Measurements from ENCODE around the gene SZT2. TPM values are rescaled to one million over a fixed set of nuclear protein-coding genes. Genes with fewer than 3 reads are reported as not detected.

Gene SZT2
- polyA plus RNA-seq, 2 donors, result 9.8 to 39.3 TPM

GRCh38 chr1:43436371-43436770, 46.7 kb downstream of the SZT2 start:
- Histone ChIP-seq H3K27me3 (ENCODE audit: control insufficient read depth in 1 of 2, insufficient read depth in 2 of 2, low read length in 2 of 2) (no peaks in the 10 kb centered on the region), H3K4me1 (ENCODE audit: control insufficient read depth in 2 of 2, insufficient read depth in 2 of 2, low read length in 1 of 2) (no peaks in the 10 kb centered on the region), H3K4me3 (ENCODE audit: low read depth in 1 of 2, low read length in 2 of 2) (no peak overlapping the region), H3K9me3 (ENCODE audit: control insufficient read depth in 2 of 2, insufficient read depth in 1 of 2, low read depth in 1 of 2, low read length in 1 of 2) (no peaks in the 10 kb centered on the region), H3K27ac (ENCODE audit: low read depth in 2 of 2, low read length in 1 of 2) (no peak overlapping the region), H3K36me3 (ENCODE audit: control insufficient read depth in 2 of 2, insufficient read depth in 2 of 2, low read length in 1 of 2) (peaks cover 30 to 53% of the 10 kb centered on the region in 2 donors)
- 81 to 87% methylated on average over 3 of the region's 3 CpGs for WGBS, 2 donors

DNA sequence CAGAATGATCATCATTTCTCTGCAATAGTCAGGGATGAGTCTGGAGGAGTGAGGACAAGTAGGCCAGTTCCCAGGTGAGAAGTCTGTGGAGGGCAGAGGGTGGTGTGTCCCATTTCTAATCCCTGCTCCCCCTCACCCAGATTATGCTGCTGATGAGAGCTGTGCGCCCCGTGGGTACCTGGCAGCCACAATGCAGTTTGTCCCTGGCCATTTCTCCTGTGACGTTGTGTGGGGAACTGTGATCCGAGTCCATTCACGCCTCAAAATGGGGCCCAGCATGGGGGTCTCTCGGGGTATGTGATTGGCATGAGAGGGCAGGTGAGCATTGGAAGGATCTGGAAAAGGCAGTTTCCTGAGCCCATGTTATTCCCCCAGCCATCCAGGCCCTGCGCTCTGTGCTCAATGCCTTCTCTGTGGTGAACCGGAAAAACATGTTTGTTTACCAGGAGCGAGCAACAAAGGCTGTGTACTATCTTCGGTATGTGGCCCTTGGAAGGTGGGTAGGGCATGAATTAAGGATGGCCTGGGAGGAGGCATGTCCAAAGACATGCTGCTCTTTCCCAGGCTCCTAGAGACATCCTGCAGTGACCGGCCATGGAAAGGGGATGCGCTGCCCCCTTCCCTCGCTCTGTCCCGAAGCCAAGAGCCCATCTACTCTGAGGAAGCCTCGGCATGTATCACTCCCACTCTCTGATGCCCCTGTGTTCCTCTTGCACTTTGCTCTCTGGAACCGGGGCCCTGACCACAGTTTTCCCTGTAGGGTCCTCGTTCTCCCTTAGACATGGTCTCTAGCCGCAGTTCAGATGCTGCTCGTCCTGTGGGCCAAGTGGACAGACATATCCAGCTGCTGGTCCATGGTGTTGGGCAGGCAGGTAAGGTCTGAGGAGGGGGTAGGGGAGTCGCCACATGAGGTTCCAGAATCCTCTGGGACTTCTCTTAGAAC, 47.6 kb downstream of the SZT2 start:
- no peak overlapping the region for H3K4me3 ChIP-seq (ENCODE audit: low read depth in 1 of 2, low read length in 2 of 2)
- H3K36me3 ChIP-seq (ENCODE audit: control insufficient read depth in 2 of 2, insufficient read depth in 2 of 2, low read length in 1 of 2), result peaks cover 25 to 51% of the 10 kb centered on the region in 2 donors
- H3K4me1 ChIP-seq (ENCODE audit: control insufficient read depth in 2 of 2, insufficient read depth in 2 of 2, low read length in 1 of 2), result no peaks in the 10 kb centered on the region
- H3K27me3 ChIP-seq (ENCODE audit: control insufficient read depth in 1 of 2, insufficient read depth in 2 of 2, low read length in 2 of 2), result no peaks in the 10 kb centered on the region
- WGBS, 2 donors, result 89 to 91% methylated on average over 20 of the region's 20 CpGs
- no peak overlapping the region for H3K27ac ChIP-seq (ENCODE audit: low read depth in 2 of 2, low read length in 1 of 2)
- H3K9me3 ChIP-seq (ENCODE audit: control insufficient read depth in 2 of 2, insufficient read depth in 1 of 2, low read depth in 1 of 2, low read length in 1 of 2), result no peaks in the 10 kb centered on the region

- Histone ChIP-seq H3K27ac (ENCODE audit: low read depth in 2 of 2, low read length in 1 of 2) (no peak overlapping the region), H3K27me3 (ENCODE audit: control insufficient read depth in 1 of 2, insufficient read depth in 2 of 2, low read length in 2 of 2) (no peaks in the 10 kb centered on the region), H3K9me3 (ENCODE audit: control insufficient read depth in 2 of 2, insufficient read depth in 1 of 2, low read depth in 1 of 2, low read length in 1 of 2) (no peaks in the 10 kb centered on the region), H3K4me3 (ENCODE audit: low read depth in 1 of 2, low read length in 2 of 2) (no peak overlapping the region), H3K36me3 (ENCODE audit: control insufficient read depth in 2 of 2, insufficient read depth in 2 of 2, low read length in 1 of 2) (peaks cover 22 to 51% of the 10 kb centered on the region in 2 donors), H3K4me1 (ENCODE audit: control insufficient read depth in 2 of 2, insufficient read depth in 2 of 2, low read length in 1 of 2) (no peaks in the 10 kb centered on the region)
- WGBS, 2 donors, result 85 to 87% methylated on average over 3 of the region's 3 CpGs
Observed at GRCh38 chr1:43438006-43438405, 48.3 kb downstream of the SZT2 start.

DNA sequence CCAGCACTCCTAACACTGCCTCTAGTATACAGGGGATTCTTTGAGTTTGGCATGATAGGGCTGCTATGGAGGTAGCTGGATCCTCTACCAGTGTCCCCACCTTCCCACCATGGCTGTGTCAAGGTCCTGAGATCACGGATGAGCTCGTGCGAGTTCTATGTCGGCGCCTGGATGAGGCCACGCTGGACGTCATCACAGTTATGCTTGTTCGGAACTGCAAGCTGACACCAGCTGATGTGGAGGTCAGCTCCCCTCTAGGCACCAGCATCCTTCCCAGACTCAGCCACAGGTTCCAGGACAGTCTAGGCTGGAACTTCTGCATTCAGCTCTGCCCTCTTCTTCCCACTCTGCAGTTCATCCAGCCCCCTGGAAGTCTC, 48.9 kb downstream of the SZT2 start:
- Histone ChIP-seq H3K27me3 (ENCODE audit: control insufficient read depth in 1 of 2, insufficient read depth in 2 of 2, low read length in 2 of 2) (no peaks in the 10 kb centered on the region), H3K9me3 (ENCODE audit: control insufficient read depth in 2 of 2, insufficient read depth in 1 of 2, low read depth in 1 of 2, low read length in 1 of 2) (no peaks in the 10 kb centered on the region), H3K4me1 (ENCODE audit: control insufficient read depth in 2 of 2, insufficient read depth in 2 of 2, low read length in 1 of 2) (no peaks in the 10 kb centered on the region), H3K36me3 (ENCODE audit: control insufficient read depth in 2 of 2, insufficient read depth in 2 of 2, low read length in 1 of 2) (peaks cover 21 to 54% of the 10 kb centered on the region in 2 donors), H3K27ac (ENCODE audit: low read depth in 2 of 2, low read length in 1 of 2) (no peak overlapping the region), H3K4me3 (ENCODE audit: low read depth in 1 of 2, low read length in 2 of 2) (no peak overlapping the region)
- 98% methylated on average over 8 of the region's 8 CpGs for WGBS, 2 donors

DNA sequence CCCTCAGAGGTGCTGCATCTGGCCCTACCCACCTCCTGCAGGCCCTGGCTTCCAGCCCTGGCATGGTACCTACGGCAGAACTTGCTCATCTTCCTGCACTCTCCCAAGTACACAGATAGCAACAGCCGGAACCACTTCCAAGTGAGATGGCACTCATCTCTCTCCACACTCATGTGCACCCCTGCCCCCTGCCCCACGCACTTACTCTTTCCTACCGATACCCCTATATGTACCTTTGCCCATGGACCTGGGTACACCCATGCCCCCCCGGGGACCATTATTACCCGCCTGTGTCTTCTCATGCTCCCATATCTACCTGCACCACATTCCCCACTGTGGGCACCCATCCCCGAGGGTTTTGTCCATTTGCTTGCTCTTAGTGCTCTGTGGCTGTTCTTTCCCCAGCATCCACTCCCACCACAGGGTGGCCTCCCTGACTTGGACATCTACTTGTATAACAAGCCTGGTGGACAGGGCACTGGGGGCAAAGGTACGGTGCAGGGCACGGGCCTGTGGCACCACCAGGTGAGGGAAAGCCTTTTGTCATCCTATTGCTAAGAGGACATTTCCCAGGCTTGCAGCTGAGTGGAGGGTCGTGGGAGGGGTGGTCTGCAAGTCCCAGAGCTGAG, 49.4 kb downstream of the SZT2 start:
- Histone ChIP-seq H3K4me3 (ENCODE audit: low read depth in 1 of 2, low read length in 2 of 2) (no peak overlapping the region), H3K9me3 (ENCODE audit: control insufficient read depth in 2 of 2, insufficient read depth in 1 of 2, low read depth in 1 of 2, low read length in 1 of 2) (no peaks in the 10 kb centered on the region), H3K27me3 (ENCODE audit: control insufficient read depth in 1 of 2, insufficient read depth in 2 of 2, low read length in 2 of 2) (no peaks in the 10 kb centered on the region), H3K4me1 (ENCODE audit: control insufficient read depth in 2 of 2, insufficient read depth in 2 of 2, low read length in 1 of 2) (no peaks in the 10 kb centered on the region), H3K36me3 (ENCODE audit: control insufficient read depth in 2 of 2, insufficient read depth in 2 of 2, low read length in 1 of 2) (peaks cover 21 to 53% of the 10 kb centered on the region in 2 donors), H3K27ac (ENCODE audit: low read depth in 2 of 2, low read length in 1 of 2) (no peak overlapping the region)
- 87 to 88% methylated on average over 10 of the region's 10 CpGs for WGBS, 2 donors

- H3K9me3 ChIP-seq (ENCODE audit: control insufficient read depth in 2 of 2, insufficient read depth in 1 of 2, low read depth in 1 of 2, low read length in 1 of 2), result no peaks in the 10 kb centered on the region
- no peaks in the 10 kb centered on the region for H3K4me1 ChIP-seq (ENCODE audit: control insufficient read depth in 2 of 2, insufficient read depth in 2 of 2, low read length in 1 of 2)
- no peak overlapping the region for H3K27ac ChIP-seq (ENCODE audit: low read depth in 2 of 2, low read length in 1 of 2)
- no peak overlapping the region for H3K4me3 ChIP-seq (ENCODE audit: low read depth in 1 of 2, low read length in 2 of 2)
- no peaks in the 10 kb centered on the region for H3K27me3 ChIP-seq (ENCODE audit: control insufficient read depth in 1 of 2, insufficient read depth in 2 of 2, low read length in 2 of 2)
- H3K36me3 ChIP-seq (ENCODE audit: control insufficient read depth in 2 of 2, insufficient read depth in 2 of 2, low read length in 1 of 2), result peaks cover 21 to 49% of the 10 kb centered on the region in 2 donors
- whole genome bisulfite sequencing, 2 donors, result 92 to 95% methylated on average over 7 of the region's 7 CpGs
Observed at GRCh38 chr1:43439781-43440180, 50.1 kb downstream of the SZT2 start.

GRCh38 chr1:43440358-43440757, 50.7 kb downstream of the SZT2 start:
- Histone ChIP-seq H3K9me3 (ENCODE audit: control insufficient read depth in 2 of 2, insufficient read depth in 1 of 2, low read depth in 1 of 2, low read length in 1 of 2) (no peaks in the 10 kb centered on the region), H3K27me3 (ENCODE audit: control insufficient read depth in 1 of 2, insufficient read depth in 2 of 2, low read length in 2 of 2) (no peaks in the 10 kb centered on the region), H3K4me1 (ENCODE audit: control insufficient read depth in 2 of 2, insufficient read depth in 2 of 2, low read length in 1 of 2) (no peaks in the 10 kb centered on the region), H3K27ac (ENCODE audit: low read depth in 2 of 2, low read length in 1 of 2) (no peak overlapping the region), H3K4me3 (ENCODE audit: low read depth in 1 of 2, low read length in 2 of 2) (no peak overlapping the region), H3K36me3 (ENCODE audit: control insufficient read depth in 2 of 2, insufficient read depth in 2 of 2, low read length in 1 of 2) (peaks cover 21 to 51% of the 10 kb centered on the region in 2 donors)
- 87 to 94% methylated on average over 7 of the region's 7 CpGs for WGBS, 2 donors

DNA sequence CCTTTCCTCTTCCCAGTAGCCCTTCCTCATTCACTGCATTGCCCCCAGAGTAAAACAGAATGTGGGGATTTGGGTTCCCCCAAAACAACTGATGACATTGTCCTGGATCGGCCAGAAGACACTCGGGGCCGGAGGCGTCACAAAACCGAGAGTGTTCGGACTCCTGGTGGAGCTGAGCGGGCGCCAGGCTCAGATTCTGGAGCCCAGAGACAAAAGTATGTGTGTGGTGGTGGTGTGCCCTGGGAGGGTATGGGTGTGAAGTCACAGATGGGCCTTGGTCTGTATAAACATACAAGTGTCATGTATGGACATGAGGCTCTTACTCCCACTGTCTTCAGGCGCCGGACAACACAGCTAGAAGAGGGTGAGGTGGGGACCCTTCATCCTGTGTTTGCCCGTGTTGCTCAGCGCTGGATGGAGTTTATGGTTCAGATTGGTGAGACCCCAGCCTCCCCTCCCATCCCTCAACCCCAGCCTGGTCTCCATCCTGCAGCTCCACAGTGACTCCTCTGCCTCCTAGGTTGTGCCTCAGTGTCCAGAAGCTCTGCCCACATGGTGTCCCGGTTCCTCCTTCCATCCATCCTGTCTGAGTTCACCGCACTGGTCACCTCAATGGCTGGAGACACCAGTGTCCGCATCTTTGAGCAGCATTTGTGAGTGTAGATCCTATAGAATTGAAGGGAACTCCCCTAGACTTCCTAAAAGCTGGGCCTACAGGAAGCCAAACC, 51.6 kb downstream of the SZT2 start:
- no peaks in the 10 kb centered on the region for H3K27me3 ChIP-seq (ENCODE audit: control insufficient read depth in 1 of 2, insufficient read depth in 2 of 2, low read length in 2 of 2)
- H3K36me3 ChIP-seq (ENCODE audit: control insufficient read depth in 2 of 2, insufficient read depth in 2 of 2, low read length in 1 of 2), result peaks cover 21 to 60% of the 10 kb centered on the region in 2 donors
- H3K9me3 ChIP-seq (ENCODE audit: control insufficient read depth in 2 of 2, insufficient read depth in 1 of 2, low read depth in 1 of 2, low read length in 1 of 2), result no peaks in the 10 kb centered on the region
- no peak overlapping the region for H3K27ac ChIP-seq (ENCODE audit: low read depth in 2 of 2, low read length in 1 of 2)
- no peak overlapping the region for H3K4me3 ChIP-seq (ENCODE audit: low read depth in 1 of 2, low read length in 2 of 2)
- WGBS, 2 donors, result 94 to 95% methylated on average over 15 of the region's 15 CpGs
- H3K4me1 ChIP-seq (ENCODE audit: control insufficient read depth in 2 of 2, insufficient read depth in 2 of 2, low read length in 1 of 2), result no peaks in the 10 kb centered on the region

DNA sequence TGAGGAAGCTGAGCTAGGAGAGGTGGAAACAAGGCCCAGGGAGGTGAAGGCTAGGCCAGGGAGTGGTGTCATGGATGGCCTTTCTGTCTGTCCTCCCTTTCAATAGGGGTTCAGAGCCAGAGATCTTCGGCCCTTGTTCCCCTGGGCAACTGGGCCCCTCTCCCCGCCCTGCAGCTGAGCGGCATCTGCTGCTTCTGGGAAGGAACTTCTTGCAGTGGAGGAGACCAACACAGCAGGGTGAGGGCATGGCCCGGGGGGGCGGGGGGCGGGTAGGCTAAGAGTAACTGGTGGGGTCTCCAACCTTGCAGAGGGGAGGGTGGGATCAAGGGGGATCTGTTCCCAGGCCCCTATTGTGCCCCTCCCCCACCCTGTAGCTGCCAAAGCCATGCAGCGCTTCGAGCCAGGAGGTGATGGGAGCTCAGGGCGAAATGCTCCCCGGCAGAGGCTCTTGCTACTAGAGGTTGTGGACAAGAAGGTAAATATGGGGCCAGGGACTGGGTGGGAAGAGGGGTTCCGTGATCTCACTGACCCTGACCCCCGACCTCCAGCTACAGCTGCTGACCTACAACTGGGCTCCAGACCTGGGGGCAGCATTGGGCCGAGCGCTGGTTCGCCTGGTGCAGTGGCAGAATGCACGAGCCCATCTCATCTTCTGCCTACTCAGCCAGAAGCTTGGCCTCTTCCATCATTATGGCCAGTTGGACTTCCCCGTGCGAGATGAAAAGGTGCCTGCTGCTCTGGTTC, 52.4 kb downstream of the SZT2 start:
- Histone ChIP-seq H3K4me1 (ENCODE audit: control insufficient read depth in 2 of 2, insufficient read depth in 2 of 2, low read length in 1 of 2) (no peaks in the 10 kb centered on the region), H3K27me3 (ENCODE audit: control insufficient read depth in 1 of 2, insufficient read depth in 2 of 2, low read length in 2 of 2) (no peaks in the 10 kb centered on the region), H3K36me3 (ENCODE audit: control insufficient read depth in 2 of 2, insufficient read depth in 2 of 2, low read length in 1 of 2) (peaks cover 26 to 68% of the 10 kb centered on the region in 2 donors), H3K27ac (ENCODE audit: low read depth in 2 of 2, low read length in 1 of 2) (no peak overlapping the region), H3K4me3 (ENCODE audit: low read depth in 1 of 2, low read length in 2 of 2) (no peak overlapping the region), H3K9me3 (ENCODE audit: control insufficient read depth in 2 of 2, insufficient read depth in 1 of 2, low read depth in 1 of 2, low read length in 1 of 2) (no peaks in the 10 kb centered on the region)
- whole genome bisulfite sequencing, 2 donors, result 93 to 94% methylated on average over 17 to 18 of the region's 18 CpGs

All from esophagus (tissue), 2 donors.